ENCODE measurements around the gene CD19. TPM values are rescaled to one million over a fixed set of nuclear protein-coding genes. Genes with fewer than 3 reads are reported as not detected.
"Not testable (repeated sequence)": the region's sequence is repeated elsewhere in the genome, so short reads cannot be mapped to it uniquely, and the experiment has no call there.

The CD19 gene
- total and polyA plus RNA-seq, 7 donors = 1.4 to 45.9 TPM; not detected in 5

- 16 to 48% methylated on average over 13 of the region's 13 CpGs for WGBS, 2 donors
- intact Hi-C loops (cut with DNase I) = loop anchor here (5.0 kb wide), 1 partner anchor 42 kb away; no protein-coding TSS in a partner anchor
- peaks cover 0 to 12% (median 7%) of the 10 kb centered on the region in 4 donors for H3K36me3 ChIP-seq
- no peak for DNase-seq
- peak overlapping the region in 2 of 4 donors; percentile 61 to 83 for H3K4me3 ChIP-seq
- H3K27me3 ChIP-seq = no peaks in the 10 kb centered on the region
- H3K9me3 ChIP-seq = no peaks in the 10 kb centered on the region
- H3K4me1 ChIP-seq = peaks cover 0 to 12% (median 9%) of the 10 kb centered on the region in 4 donors
- H3K27ac ChIP-seq = peak overlapping the region; percentile 89 to 98 (median 98)
- no peak for TF ChIP-seq POLR2AphosphoS5 (IDR thresholded peaks at IDR 0.05)
- no peak for TF ChIP-seq POLR2A (IDR thresholded peaks at IDR 0.05)
- no peak for TF ChIP-seq CTCF (IDR thresholded peaks at IDR 0.05)
- no peak for TF ChIP-seq EP300 (IDR thresholded peaks at IDR 0.05)
Observed at GRCh38 chr16:28923652-28924398, 7.9 kb upstream of the CD19 start.

DNA sequence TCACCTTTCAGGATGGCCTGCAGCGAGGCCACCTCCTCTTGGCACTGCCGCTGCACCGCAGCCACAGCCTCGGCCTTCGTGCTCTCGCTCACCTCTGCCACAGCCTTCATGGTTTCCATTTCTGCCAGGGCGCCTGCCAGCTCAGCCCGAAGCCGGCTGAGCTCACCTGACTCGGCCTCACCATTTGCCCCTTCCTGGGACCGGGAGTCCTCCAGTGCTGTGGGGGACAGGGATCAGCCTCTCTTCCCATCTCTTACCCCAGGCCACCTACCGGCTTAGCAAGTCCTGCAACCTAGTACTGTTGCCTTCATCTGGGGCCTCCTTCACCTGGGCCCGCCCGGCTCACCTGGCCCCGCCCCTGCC is 7.4 kb upstream of the CD19 start:
- intact Hi-C loops (cut with DNase I) = loop anchor here (5.0 kb wide), 1 partner anchor 42 kb away; no protein-coding TSS in a partner anchor
- 9 to 33% methylated on average over 15 of the region's 15 CpGs for WGBS, 2 donors

DNA sequence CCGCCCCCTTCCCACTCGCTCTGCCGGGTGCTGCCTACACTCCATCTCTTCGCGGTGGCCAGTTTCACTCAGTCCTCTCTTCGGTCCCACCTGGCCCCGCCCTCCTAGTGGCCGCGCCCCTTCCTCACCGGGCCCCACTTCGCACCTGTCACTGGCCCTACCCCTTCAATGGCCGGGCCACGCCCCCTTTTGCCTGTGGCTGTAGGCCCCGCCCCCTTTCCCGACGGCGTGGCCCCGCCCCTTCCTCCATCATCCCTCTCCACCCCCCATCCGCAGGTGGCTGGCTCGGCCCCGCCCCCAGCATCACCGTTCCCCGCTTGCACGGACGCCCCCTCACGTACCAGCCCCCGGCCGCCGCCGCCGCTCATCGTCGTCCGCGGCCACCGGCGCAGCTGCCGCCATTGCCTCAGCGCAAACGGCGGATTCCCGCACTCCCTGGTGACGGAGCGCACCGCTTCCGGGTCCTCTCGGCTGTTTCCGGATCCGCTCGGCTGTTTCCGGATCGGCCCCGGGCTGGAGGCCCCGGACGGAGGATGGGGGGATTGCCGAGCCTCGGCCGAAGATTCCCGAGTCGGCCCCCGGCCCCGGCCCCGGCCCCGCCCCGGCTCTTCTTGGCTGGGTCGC is 6.9 kb upstream of the CD19 start, which contains the start of gene RABEP2:
Gene RABEP2, minus strand, starts transcription at position 477 of the 624 bp plus-strand sequence. Its CDS starts 75 bp downstream, at position 402.
- peak within 1 kb of the TSS; percentile 61 to 95 (median 84) for H3K4me3 ChIP-seq
- no peaks in the 10 kb centered on the region for H3K9me3 ChIP-seq
- intact Hi-C loops (cut with DNase I) = loop anchor here (1.0 to 5.0 kb wide), 4 partner anchors 20 to 102 kb away; partner anchors contain the start of gene SH2B1
- H3K27ac ChIP-seq = peak within 1 kb of the TSS; percentile 89 to 98 (median 98)
- TF ChIP-seq CTCF (IDR thresholded peaks at IDR 0.05) (no peak), POLR2AphosphoS5 (IDR thresholded peaks at IDR 0.05) (peak; percentile 75 to 91 (median 82))
- H3K27me3 ChIP-seq = no peaks in the 10 kb centered on the region
- 1% methylated on average over 66 of the region's 66 CpGs for WGBS, 2 donors
- DNase-seq = peak; percentile 95
- peaks cover 0 to 1% (median 0%) of the 10 kb centered on the region in 4 donors for H3K36me3 ChIP-seq
- peaks cover 0 to 12% (median 9%) of the 10 kb centered on the region in 4 donors for H3K4me1 ChIP-seq

More for the DNA sequence above, 7.4 kb upstream of the CD19 start:
- H3K27ac ChIP-seq = peak overlapping the region; percentile 89 to 98 (median 98)
- H3K27me3 ChIP-seq = no peaks in the 10 kb centered on the region
- peak overlapping the region; percentile 61 to 95 (median 84) for H3K4me3 ChIP-seq
- H3K9me3 ChIP-seq = no peaks in the 10 kb centered on the region
- H3K4me1 ChIP-seq = peaks cover 0 to 12% (median 9%) of the 10 kb centered on the region in 4 donors
- TF ChIP-seq POLR2A (IDR thresholded peaks at IDR 0.05) (peak in 1 of 2 donors; percentile 21), POLR2AphosphoS5 (IDR thresholded peaks at IDR 0.05) (no peak), CTCF (IDR thresholded peaks at IDR 0.05) (peak in 1 of 4 experiments; percentile 22), EP300 (IDR thresholded peaks at IDR 0.05) (no peak)
- DNase-seq = no peak
- peaks cover 0 to 6% (median 3%) of the 10 kb centered on the region in 4 donors for H3K36me3 ChIP-seq

DNA sequence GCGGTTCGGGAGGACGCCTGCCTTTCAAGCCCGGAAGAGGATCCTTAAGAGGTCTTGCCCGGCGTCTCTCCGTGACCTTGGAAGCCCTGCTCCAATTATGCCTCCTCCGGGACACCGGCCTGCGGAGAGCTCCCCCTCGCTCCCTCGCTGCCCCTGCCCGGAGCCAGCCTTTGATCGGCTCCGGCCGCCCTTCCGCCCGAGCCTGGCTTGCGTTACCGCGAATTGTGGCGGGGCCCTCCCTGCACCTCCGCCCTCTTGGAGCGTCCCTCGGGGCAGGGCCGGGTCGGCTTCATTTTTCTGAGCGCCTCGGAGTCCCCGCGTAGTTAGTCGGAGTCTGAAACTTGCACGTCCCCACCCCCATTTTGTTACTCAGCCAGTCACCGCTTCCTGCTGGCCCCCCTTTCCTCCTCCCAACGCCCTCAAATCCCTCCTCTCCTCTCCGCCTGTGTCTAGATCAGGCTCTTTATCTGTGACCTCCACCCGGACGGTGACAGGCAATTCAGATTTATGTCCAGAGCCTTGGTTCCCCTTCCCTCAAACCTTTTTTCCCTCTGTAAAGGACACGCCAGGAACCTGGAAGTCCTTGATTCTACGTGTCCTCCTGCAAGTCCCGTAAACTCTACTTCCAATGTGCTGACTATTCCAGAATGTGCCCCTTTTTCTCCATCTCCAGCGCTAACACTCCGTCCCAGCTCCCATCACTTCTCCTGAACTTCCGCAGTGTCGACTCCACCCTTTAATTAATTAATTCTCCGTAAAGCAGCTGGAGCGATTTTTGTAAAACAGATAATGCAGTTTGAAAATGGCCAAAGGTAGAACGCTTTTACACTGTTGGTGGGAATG is 6.2 kb upstream of the CD19 start:
- Histone ChIP-seq H3K9me3 (no peaks in the 10 kb centered on the region), H3K4me3 (peak overlapping the region; percentile 61 to 95 (median 84)), H3K27ac (peak overlapping the region; percentile 89 to 98 (median 98)), H3K36me3 (no peaks in the 10 kb centered on the region), H3K27me3 (no peaks in the 10 kb centered on the region), H3K4me1 (peaks cover 0 to 12% (median 9%) of the 10 kb centered on the region in 4 donors)
- 1% methylated on average over 48 of the region's 48 CpGs for WGBS, 2 donors
- DNase-seq = peak; percentile 87
- intact Hi-C loops (cut with DNase I) = loop anchor here (1.0 to 5.0 kb wide), 3 partner anchors 20 to 102 kb away; partner anchors contain the start of gene SH2B1
- TF ChIP-seq POLR2A (IDR thresholded peaks at IDR 0.05) (peak; percentile 46 to 50), POLR2AphosphoS5 (IDR thresholded peaks at IDR 0.05) (peak in 3 of 4 donors; percentile 0 to 53 (median 51)), CTCF (IDR thresholded peaks at IDR 0.05) (no peak), EP300 (IDR thresholded peaks at IDR 0.05) (no peak)

- DNase-seq, H3K36me3 ChIP-seq, H3K27me3 ChIP-seq, H3K9me3 ChIP-seq: not testable (repeated sequence)
- H3K4me3 ChIP-seq = peak overlapping the region in 3 of 4 donors; percentile 61 to 86 (median 83)
- intact Hi-C loops (cut with DNase I) = loop anchor here (5.0 kb wide), 1 partner anchor 64 kb away; the partner anchor contains the start of gene SH2B1
- H3K4me1 ChIP-seq = peaks cover 0 to 12% (median 9%) of the 10 kb centered on the region in 4 donors
- 38 to 72% methylated on average over 2 of the region's 2 CpGs for WGBS, 2 donors
- peak overlapping the region; percentile 89 to 98 (median 98) for H3K27ac ChIP-seq
Observed at GRCh38 chr16:28926284-28926683, 5.5 kb upstream of the CD19 start.

Measured in sigmoid colon (tissue), 7 donors.